ENCODE results near the gene GJA10. TPM values are rescaled to one million over a fixed set of nuclear protein-coding genes. Genes with fewer than 3 reads are reported as not detected.
"Not testable (repeated sequence)": the region's sequence is repeated elsewhere in the genome, so short reads cannot be mapped to it uniquely, and the experiment has no call there.

Gene GJA10
- not detected for polyA plus RNA-seq (2012; ENCODE audit: insufficient read depth, insufficient read length, low read depth)

- H3K9me3 ChIP-seq: no peaks in the 10 kb centered on the region
- no peaks in the 10 kb centered on the region for H3K4me1 ChIP-seq
- no peak for TF ChIP-seq CTCF (IDR thresholded peaks at IDR 0.05; ENCODE audit: low read depth, low read length)
Measured at GRCh38 chr6:89894169-89894568, at the start of gene GJA10. Gene GJA10 (plus strand): TSS chr6:89894469. CDS start chr6:89894469, 0 bp downstream.

GRCh38 chr6:89847513-89847912 lies 46.8 kb upstream of the GJA10 start:
- peaks cover 26% of the 10 kb centered on the region for H3K36me3 ChIP-seq
- not testable (repeated sequence) for H3K27me3 ChIP-seq; H3K9me3 ChIP-seq; DNase-seq; H3K4me1 ChIP-seq; H3K4me3 ChIP-seq (ENCODE audit: low read depth, low read length)

More at GRCh38 chr6:89894169-89894568, at the start of gene GJA10:
- Histone ChIP-seq H3K27me3 (no peaks in the 10 kb centered on the region), H3K36me3 (no peaks in the 10 kb centered on the region), H3K4me3 (ENCODE audit: low read depth, low read length) (no peak within 1 kb of the TSS)
- DNase-seq: no peak

GRCh38 chr6:89853068-89853467 lies 41.2 kb upstream of the GJA10 start:
- Histone ChIP-seq H3K36me3 (peaks cover 50% of the 10 kb centered on the region), H3K4me1 (no peaks in the 10 kb centered on the region)
- no peak for DNase-seq

GRCh38 chr6:89858041-89858440 lies 36.2 kb upstream of the GJA10 start:
- H3K4me3 ChIP-seq (ENCODE audit: low read depth, low read length): no peak overlapping the region
- H3K27me3 ChIP-seq: no peaks in the 10 kb centered on the region
- no peak for DNase-seq
- TF ChIP-seq CTCF (IDR thresholded peaks at IDR 0.05; ENCODE audit: low read depth, low read length): no peak
- H3K36me3 ChIP-seq: peaks cover 67% of the 10 kb centered on the region
- H3K9me3 ChIP-seq: no peaks in the 10 kb centered on the region
- no peaks in the 10 kb centered on the region for H3K4me1 ChIP-seq

More at GRCh38 chr6:89853068-89853467, 41.2 kb upstream of the GJA10 start:
- H3K27me3 ChIP-seq: no peaks in the 10 kb centered on the region
- no peak overlapping the region for H3K4me3 ChIP-seq (ENCODE audit: low read depth, low read length)
- no peak for TF ChIP-seq CTCF (IDR thresholded peaks at IDR 0.05; ENCODE audit: low read depth, low read length)
- H3K9me3 ChIP-seq: no peaks in the 10 kb centered on the region

- no peaks in the 10 kb centered on the region for H3K9me3 ChIP-seq
- H3K27me3 ChIP-seq: no peaks in the 10 kb centered on the region
- H3K4me1 ChIP-seq: no peaks in the 10 kb centered on the region
- no peak overlapping the region for H3K4me3 ChIP-seq (ENCODE audit: low read depth, low read length)
- TF ChIP-seq CTCF (IDR thresholded peaks at IDR 0.05; ENCODE audit: low read depth, low read length): no peak
- peaks cover 62% of the 10 kb centered on the region for H3K36me3 ChIP-seq
- DNase-seq: no peak
Measured at GRCh38 chr6:89859744-89860143, 34.5 kb upstream of the GJA10 start.

GRCh38 chr6:89862273-89862672 lies 32.0 kb upstream of the GJA10 start:
- Histone ChIP-seq H3K36me3 (peaks cover 63% of the 10 kb centered on the region), H3K27me3 (no peaks in the 10 kb centered on the region), H3K4me1 (no peaks in the 10 kb centered on the region), H3K9me3 (no peaks in the 10 kb centered on the region), H3K4me3 (ENCODE audit: low read depth, low read length) (no peak overlapping the region)
- no peak for TF ChIP-seq CTCF (IDR thresholded peaks at IDR 0.05; ENCODE audit: low read depth, low read length)
- no peak for DNase-seq

GRCh38 chr6:89862698-89863097 lies 31.6 kb upstream of the GJA10 start:
- H3K36me3 ChIP-seq: peaks cover 63% of the 10 kb centered on the region

More at GRCh38 chr6:89862698-89863097, 31.6 kb upstream of the GJA10 start:
- DNase-seq: no peak
- Histone ChIP-seq H3K4me3 (ENCODE audit: low read depth, low read length) (no peak overlapping the region), H3K27me3 (no peaks in the 10 kb centered on the region), H3K9me3 (no peaks in the 10 kb centered on the region), H3K4me1 (no peaks in the 10 kb centered on the region)
- TF ChIP-seq CTCF (IDR thresholded peaks at IDR 0.05; ENCODE audit: low read depth, low read length): no peak

All from BE2C (cell line).